ENCODE data around the gene KRT40. TPM values are rescaled to one million over a fixed set of nuclear protein-coding genes. Genes with fewer than 3 reads are reported as not detected.

The KRT40 gene
- total RNA-seq, 1 donor, result not detected

DNA sequence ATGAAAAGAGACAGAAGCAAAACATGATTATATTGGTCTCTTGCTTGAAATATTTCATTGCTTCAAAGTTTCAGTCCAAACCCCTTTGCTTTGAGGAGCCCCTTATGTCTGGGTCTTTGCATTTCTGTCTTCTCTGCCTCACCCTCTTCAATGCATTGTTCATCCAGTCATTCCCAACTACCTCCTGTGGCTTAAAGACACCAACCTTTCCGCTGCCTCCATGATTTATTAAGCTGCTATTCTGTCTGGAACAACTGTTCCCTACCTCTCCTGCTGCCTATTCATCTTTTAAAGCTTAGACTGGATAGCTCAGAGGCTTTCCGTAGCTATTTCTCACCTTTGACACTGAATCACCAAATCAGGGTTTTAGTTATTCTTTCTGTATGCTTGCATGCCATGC lies 13.2 kb upstream of the KRT40 start:
- no peak for DNase-seq (ENCODE audit: low read depth in 2 of 3, low spot score in 2 of 3)

DNA sequence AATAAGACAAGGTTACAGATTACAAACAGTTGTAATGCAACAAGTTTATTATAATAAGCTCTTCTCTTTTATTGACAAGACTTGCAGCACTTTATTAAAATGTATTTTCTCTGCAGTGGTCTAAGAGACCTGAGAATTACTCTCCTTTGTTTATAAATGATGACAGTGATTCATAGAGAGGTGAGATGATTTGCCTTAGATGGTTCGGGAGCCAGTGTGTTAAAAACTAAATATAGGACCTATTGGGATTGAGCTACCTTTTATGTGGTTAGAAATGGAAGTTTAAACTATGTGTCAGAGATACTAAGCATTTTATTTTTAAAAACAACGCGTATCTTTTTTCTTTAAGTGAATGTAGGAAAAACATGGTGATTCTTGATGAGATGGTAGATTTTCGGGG lies 12.7 kb upstream of the KRT40 start:
- no peak for DNase-seq (ENCODE audit: low read depth in 2 of 3, low spot score in 2 of 3)

- no peak for DNase-seq (ENCODE audit: low read depth in 2 of 3, low spot score in 2 of 3)
These were observed 11.0 kb upstream of the KRT40 start for GRCh38 chr17:40995116-40995515.

- DNase-seq (ENCODE audit: low read depth in 2 of 3, low spot score in 2 of 3), result no peak
These were observed 9.7 kb upstream of the KRT40 start, which contains the start of gene KRTAP3-3 for GRCh38 chr17:40993839-40994238. TSS of gene KRTAP3-3 (minus strand) at chr17:40994164. CDS start at chr17:40994097, 67 bp downstream.

- DNase-seq (ENCODE audit: low read depth in 2 of 3, low spot score in 2 of 3), result no peak
These were observed 9.0 kb upstream of the KRT40 start for GRCh38 chr17:40993084-40993483.

DNA sequence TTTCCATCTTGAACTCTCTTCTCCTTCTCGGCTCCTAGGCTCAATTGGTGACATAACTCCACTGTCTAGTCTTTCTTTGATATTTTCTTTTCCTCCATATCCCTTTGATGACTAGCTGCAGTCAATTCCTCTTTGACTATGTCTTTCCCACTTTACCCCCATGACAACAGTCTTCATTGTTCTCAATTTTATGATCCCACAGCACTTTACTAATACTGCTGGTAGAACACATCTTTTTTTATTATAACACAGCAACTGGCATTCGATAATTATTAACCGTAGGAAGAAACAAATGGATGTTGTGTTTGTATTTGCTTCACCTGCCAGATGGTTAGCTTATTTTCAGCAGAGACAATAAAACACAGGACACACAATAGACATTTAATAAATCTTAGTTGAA lies 8.5 kb upstream of the KRT40 start:
- DNase-seq (ENCODE audit: low read depth in 2 of 3, low spot score in 2 of 3), result no peak

DNA sequence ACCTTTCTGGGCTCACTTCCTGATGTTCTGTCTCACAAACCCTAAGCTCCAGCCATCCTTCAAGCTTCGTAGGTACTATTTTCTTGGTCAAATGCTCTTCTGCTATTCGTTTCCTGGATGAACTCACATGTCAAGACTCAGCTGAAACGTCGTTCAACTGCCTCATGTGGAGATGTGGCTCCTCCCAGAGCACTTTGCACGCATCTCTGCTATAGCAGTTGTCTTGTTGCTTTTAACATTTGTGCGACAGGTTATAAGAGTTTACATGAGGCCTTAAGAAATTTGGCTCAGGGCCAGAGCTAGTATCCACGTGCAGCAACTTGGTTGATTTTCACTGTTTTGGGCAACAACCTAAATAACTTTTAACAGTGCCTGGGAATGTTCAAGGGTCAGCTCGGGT lies 2.8 kb upstream of the KRT40 start:
- no peak for DNase-seq (ENCODE audit: low read depth in 2 of 3, low spot score in 2 of 3)

DNA sequence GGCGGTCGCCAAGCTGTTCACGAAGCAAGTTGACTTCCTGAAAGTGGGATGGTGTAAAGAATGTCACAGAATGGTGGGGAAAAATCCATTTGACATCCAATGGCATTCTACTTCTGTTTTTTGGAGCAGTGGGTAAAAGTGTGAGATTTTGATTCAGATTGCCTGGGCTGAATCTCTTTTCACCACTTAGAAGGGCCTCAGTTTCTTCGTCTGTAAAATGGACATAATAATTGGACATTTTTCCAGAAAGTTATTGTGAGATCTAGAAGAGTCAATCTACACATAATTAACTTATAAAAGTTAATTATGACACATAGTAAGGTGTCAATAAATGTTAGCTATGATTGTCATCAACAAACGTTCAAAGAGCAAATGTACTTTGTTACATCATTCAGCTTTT lies 3.0 kb downstream of the KRT40 start:
- no peak for DNase-seq (ENCODE audit: low read depth in 2 of 3, low spot score in 2 of 3)

DNA sequence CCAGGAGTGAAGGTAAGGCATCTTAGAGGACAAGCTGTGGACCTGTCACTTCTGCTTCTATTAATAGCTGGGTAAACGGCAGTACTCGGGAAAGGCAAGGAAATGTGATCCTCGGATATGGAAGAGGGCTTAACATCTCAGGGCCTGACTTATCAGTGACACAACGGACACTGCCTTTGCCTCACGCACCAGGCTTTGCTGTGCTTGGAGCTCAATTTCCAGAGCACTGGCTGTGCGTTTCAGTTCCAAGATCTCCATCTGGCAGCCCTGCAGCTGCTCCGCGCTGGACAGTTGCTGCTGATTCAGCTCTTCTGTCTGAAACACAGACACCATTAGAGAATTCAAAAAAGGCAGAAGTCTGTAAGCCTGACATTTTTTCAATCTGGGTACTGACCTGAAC lies 3.5 kb downstream of the KRT40 start:
- no peak for DNase-seq (ENCODE audit: low read depth in 2 of 3, low spot score in 2 of 3)

- no peak for DNase-seq (ENCODE audit: low read depth in 2 of 3, low spot score in 2 of 3)
These were observed 4.0 kb downstream of the KRT40 start for GRCh38 chr17:40980117-40980516.

GRCh38 chr17:40978575-40979151 lies 5.5 kb downstream of the KRT40 start:
- no peak for DNase-seq (ENCODE audit: low read depth in 2 of 3, low spot score in 2 of 3)

DNA sequence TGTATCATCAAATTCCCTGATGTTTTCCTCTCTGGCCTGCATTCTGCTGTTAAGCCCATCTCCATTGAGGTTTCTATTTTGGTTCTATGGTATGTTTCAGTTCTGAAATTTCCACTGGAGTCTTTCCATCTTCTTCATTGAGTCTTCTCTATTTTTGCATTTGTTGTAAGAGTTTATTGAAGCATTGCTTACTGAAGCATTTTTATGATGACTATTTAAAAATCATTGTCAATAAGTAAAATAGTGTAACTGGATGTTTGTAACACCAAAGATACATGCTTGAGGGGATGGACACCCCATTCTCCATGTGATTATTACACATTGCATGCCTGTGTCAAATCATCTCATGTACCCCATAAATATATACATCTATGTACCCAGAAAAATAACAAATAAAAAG lies 8.6 kb downstream of the KRT40 start:
- no peak for DNase-seq (ENCODE audit: low read depth in 2 of 3, low spot score in 2 of 3)

DNA sequence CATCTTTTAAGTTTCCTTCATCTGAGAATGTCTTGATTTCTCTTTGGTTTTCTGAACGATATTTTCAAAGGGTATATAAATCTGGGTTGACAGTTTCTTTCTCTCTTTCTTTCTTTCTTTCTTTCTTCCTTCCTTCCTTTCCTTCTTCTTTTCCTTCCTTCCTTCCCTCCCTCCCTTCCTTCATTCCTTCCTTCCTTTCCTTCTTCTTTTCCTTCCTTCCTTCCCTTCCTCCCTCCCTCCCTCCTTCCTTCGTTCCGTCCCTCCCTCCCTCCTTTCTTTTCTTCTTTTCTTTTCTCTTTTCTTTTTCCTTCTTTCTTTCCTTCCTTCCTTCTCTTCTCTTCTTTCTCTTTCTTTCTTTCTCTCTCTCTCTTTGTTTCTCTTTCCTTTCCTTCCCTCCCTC lies 9.8 kb downstream of the KRT40 start:
- DNase-seq (ENCODE audit: low read depth in 2 of 3, low spot score in 2 of 3), result no peak

DNA sequence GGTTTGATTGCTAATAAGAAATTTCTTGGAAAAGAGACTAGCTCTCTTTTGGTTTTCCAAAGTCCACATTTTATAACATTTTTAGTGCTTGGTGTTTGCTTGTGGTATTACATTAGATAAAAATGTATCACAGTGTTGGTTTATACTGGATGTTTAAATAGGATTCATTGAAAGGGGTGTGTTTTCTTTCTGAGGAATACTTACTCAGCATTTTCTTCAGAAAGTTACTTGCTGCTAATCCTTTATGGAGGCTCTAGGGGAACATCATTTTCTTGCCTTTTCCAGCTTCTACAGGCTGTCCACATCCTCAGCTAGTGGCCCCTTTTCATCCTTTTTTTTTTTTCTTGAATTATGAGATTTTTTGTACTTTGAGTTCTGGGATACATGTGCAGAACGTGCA lies 16.5 kb downstream of the KRT40 start:
- no peak for DNase-seq (ENCODE audit: low read depth in 2 of 3, low spot score in 2 of 3)

- no peak for DNase-seq (ENCODE audit: low read depth in 2 of 3, low spot score in 2 of 3)
These were observed 17.3 kb downstream of the KRT40 start, which contains the start of gene KRT39 for GRCh38 chr17:40966848-40967247. TSS of gene KRT39 (minus strand) at chr17:40966948. CDS start at chr17:40966856, 92 bp downstream.

DNA sequence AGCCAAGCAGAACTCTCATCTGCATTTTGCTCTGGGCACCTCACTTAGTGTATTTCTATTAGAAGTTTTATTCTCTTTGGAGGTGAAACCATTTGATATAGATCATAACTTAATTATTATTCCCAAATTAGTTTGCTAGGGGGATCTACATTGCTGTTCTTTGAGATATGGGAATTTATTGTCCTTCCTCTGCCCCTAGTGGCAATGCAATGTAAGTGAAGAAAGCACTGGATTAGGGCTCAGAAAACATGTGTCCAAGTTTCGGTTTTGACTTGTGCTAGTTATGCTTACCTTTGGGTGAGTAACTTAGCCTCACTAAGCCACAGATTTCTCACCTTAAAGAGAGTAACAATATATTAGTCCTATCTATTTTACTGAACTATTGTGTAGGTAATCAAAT lies 20.3 kb downstream of the KRT40 start:
- peak in 2 of 3 donors; percentile 5 to 28 for DNase-seq (ENCODE audit: low read depth in 2 of 3, low spot score in 2 of 3)

DNA sequence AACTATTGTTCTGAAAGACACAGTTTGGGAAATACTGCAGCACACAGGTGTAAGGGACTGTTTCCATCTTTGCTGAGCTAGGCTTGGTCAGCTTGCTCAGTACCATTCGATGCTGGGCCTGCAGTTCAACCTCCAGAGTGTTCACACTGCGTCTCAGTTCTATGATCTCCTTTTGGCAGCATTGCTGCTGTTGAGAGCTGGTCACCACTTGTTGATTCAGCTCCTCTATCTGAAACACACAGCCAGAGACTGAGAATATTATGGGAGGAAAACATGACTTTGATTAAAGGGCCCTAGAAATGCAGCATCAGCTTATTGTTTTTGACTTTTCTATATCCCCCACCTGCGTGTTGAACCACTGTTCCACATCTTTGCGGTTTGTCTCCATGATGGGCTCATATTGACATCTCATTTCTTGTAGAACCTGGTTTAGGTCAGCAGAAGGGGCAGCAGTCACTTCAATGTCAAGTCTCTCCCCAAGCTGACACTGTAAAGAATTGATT lies 22.0 kb downstream of the KRT40 start:
- DNase-seq (ENCODE audit: low read depth in 2 of 3, low spot score in 2 of 3), result no peak

DNA sequence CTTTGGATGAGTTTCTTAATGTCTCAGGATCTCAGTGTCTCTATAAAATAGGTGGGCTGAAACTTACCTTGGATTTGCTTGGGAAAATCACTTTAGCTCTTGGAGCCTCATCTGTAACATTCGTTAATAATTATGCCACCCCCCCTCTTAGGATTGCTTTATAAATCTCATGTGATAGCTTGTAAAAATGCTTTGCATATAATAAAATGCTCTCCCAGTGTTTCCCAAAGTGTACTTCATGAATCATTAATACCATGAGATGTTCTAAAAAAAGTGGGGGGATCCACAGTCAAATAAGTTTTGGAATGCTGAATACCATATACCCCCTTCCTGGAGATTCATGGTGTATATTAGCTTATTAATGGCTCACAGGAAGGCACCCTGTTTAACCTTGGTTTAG lies 22.5 kb downstream of the KRT40 start:
- no peak for DNase-seq (ENCODE audit: low read depth in 2 of 3, low spot score in 2 of 3)

GRCh38 chr17:40960144-40960543 lies 24.0 kb downstream of the KRT40 start:
- DNase-seq (ENCODE audit: low read depth in 2 of 3, low spot score in 2 of 3), result no peak

DNA sequence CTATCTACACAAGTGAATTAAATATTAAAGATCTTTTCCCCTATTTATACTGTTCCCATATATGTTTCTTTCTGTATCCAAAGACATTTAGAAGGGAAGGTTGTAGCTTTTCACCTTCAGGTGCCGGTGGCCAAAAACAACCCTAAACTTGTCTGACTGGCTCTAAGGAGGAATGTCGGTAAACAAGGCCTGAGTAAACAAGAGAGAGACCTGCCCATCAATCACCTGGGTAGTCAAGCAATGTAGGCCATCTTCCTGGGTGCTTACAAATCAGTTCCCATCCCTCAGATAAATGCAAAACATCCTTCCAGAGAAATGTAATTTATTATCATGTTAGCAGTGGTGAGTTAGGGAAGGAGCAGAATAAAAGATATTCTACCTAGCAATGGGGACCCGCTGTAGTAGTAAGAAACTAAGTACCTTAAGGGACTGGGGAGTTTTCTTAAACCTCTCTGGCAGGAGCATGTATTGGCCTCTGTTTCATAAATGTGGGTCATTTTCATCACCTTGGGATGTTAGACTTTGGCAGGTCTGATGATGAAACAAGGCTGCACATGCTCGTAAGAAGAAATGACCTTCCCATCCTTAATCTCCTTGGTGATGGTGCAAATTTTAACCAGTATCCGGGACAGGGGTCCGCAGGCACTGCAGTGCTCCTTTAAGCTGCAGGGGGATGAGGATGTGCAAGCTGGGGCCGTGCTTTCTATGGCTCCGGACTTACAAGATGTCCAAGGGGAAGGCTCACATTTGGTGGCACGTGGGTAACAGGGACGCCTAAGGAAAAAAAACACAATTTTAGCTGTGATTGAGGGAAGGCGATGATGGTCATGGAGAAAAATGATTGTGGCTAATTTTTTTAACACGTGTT lies 25.8 kb downstream of the KRT40 start:
- DNase-seq (ENCODE audit: low read depth in 2 of 3, low spot score in 2 of 3), result no peak

DNA sequence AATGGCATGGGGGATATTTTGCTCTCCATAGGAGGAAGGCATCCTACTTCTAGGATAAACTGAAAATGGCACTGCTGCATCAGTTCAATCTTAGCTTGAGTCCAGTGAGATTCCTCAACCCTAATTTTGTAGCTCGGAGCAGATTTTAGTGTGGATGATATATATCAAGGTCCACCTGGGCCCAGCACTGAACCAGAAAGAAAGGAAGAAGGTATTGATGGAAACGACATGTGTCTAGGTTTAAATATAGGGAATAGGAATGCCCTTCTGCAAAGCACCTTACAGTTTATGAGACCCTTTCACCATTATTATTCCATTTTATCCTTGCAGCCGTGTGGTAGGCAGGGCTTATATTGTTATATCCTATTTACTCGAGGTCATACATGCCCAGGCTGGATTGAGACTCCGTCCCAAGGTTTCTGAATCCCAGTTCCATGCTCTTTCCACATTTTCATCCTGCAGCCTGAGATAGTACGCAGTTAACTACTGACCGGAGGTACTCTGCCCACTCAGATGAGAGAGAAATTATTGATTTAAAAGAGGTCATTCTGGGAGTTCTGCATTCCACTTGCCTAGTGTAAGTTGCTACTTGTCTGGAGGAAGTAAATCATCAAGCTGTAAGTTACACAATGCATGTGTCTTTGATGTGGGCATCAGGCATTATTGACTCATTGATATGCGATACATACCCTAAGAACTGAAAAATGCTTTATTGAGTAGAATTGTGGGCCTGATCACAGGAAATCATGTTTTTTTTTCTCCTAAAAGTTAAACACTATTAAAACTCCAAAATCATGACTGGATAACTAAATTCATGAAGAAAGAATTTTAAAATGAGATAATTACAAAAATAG lies 27.5 kb downstream of the KRT40 start:
- no peak for DNase-seq (ENCODE audit: low read depth in 2 of 3, low spot score in 2 of 3)
